T-helper 2 cell (primary cell): ENCODE data around the gene SPATA16.
"Not testable (repeated sequence)": the region's sequence is repeated elsewhere in the genome, so short reads cannot be mapped to it uniquely, and the experiment has no call there.

ENCODE experiments used
- DNase-seq, 5 experiments: peaks; one replicate each; pipeline versions ENCODE4 v3.0.0 to v3.0.0-alpha.2; 2012 to 2022

Gene SPATA16

GRCh38 chr3:173058229-173058628, 82.8 kb downstream of the SPATA16 start:
- no peak for DNase-seq

- DNase-seq = no peak
Observed at GRCh38 chr3:173055228-173055933, 85.7 kb downstream of the SPATA16 start.

DNA sequence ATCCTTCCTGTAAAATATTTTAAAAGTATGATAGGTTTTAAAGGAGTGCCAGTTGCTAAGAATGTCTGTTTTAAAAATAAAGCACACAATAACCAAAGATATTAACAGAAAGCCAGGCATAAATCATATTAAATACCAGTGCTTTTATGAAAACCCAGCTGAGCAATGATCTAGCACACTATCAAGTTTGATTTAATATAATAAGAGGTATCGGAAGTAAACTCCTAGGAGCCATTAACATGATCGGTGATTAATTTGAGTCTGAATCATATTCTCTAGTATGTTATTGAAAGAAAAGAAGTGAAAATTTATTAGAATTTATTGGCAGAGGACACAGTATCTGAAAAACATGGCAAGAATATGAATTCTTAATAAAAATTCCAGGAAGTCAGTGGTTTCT, 91.7 kb downstream of the SPATA16 start:
- DNase-seq = no peak

- DNase-seq = no peak
Observed at GRCh38 chr3:173045770-173046382, 95.2 kb downstream of the SPATA16 start.

GRCh38 chr3:173044998-173045397, 96.0 kb downstream of the SPATA16 start:
- DNase-seq = no peak

- no peak for DNase-seq
Observed at GRCh38 chr3:173043757-173044156, 97.3 kb downstream of the SPATA16 start.

DNA sequence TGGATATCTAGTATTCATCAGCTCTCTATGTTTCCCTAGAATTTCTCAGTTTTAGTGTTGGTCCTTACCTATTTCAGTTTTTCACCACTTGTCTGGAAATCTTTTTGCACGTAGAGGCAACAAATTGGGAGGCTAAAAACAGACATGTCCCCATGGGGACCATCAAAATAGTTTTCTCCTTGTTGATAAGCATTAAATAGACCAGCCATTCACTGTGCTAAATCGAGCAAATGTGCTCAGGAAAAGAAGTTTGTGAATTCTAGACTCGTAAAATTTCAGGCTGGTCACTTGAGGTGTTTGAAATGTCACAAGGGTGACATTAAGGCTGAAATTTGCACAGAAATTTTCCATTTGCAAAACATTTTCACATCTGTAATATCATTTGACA, 102.6 kb downstream of the SPATA16 start:
- DNase-seq = no peak

DNA sequence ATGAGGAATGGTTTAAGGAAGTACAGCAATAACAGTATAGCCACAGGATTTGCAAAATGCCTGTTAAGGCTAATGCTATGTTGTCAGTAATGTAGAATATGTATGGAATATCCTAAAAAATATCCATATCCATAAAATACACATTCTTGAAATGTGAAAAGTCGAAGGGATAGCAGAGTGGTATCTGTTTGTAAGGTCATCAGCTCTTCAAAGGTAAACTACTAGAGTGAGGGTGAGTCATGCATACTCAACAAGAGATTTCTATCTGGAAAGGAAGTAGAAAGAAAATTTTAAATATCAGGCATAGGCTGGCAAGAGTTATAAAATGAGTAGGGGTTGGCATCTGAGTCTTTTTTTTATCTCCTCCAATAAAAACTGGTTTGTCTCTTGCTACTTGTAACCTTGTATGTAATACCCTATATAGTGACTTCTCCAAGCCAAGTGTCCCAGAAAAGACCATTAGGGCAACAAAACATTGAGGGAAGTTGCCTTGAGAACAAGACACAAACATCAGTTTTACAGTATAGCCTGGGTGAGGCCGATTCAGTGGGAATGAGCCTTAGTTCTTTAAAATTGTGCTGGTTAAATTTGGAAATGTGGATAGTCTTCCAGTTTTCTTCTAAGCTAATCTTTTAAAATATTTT, 103.1 kb downstream of the SPATA16 start:
- DNase-seq = peak in 1 of 5 experiments; percentile 31

GRCh38 chr3:173030273-173030672, 110.8 kb downstream of the SPATA16 start:
- no peak for DNase-seq

- DNase-seq = no peak
Observed at GRCh38 chr3:173028351-173028750, 112.7 kb downstream of the SPATA16 start.

GRCh38 chr3:173027429-173027828, 113.6 kb downstream of the SPATA16 start:
- DNase-seq = no peak

DNA sequence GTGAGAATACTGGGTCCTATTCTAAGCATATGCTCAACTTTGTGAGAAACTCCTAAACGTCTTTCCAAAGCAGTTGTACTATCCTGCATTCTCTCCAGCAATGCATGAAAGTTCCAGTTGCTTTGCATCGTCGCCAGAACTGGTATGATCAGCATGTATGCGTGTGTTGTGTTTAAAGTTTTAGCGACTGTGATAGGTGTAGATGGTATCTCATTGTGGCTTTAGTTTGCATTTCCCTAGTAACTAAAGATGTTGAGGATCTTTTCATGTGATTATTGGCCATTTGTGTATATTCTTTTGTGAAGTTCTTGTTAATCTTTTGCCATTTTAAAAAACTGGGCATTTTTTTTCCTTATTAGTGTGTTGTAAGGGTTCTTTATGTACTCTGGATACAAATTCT, 115.1 kb downstream of the SPATA16 start:
- no peak for DNase-seq

- no peak for DNase-seq
Observed at GRCh38 chr3:173021547-173022185, 119.4 kb downstream of the SPATA16 start.

- DNase-seq = not testable (repeated sequence)
Observed at GRCh38 chr3:173020128-173020527, 120.9 kb downstream of the SPATA16 start.

GRCh38 chr3:173019378-173019777, 121.7 kb downstream of the SPATA16 start:
- DNase-seq = no peak

DNA sequence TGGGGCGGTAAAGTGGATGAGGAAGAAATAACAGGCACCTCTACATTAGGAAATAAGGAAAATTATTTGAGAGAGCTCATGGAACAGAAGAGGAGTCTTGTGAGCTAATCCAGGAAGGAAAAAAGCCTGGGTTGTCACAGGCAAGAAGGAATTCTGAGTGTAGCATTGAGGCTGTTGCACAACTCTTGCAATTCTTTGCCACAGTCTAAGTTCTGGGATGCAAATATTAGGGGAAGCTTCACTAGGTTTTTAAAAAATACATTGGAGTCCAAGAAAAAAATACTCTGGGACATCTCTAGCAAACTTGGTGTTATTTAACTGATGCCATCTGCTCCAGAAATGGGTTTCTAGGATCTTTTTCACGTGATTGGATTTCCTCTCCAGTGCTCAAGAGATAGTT, 122.3 kb downstream of the SPATA16 start:
- DNase-seq = no peak

DNA sequence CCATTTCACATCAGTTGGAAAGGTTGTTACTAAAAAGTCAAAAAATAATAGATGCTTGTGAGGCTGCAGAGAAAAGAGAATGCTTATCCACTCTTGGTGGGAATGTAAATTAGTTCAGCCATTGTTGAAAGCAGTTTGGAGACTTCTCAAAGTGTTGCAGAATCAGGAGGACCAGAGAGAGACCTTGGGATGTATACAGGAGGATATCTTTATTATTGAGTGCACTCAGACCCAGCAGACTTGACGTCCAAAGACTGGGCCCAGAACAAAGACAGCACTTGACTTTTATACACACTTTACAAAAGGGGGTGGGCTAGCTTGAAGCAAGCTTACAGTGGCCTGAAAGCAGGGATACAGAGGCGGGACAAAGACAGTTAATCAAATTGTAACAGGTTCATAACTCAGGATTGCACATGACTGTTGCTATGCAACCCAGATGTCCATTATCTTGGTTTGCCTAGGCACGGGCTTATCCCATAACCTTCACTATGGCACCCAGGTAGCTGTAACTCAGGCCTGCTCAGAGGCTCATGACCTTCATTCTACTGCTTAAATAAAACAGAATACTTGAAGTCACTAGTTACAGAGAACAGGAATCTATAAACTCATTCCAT, 127.7 kb downstream of the SPATA16 start:
- no peak for DNase-seq

- DNase-seq = no peak
Observed at GRCh38 chr3:173009410-173009809, 131.6 kb downstream of the SPATA16 start.

GRCh38 chr3:173008978-173009377, 132.1 kb downstream of the SPATA16 start:
- no peak for DNase-seq

DNA sequence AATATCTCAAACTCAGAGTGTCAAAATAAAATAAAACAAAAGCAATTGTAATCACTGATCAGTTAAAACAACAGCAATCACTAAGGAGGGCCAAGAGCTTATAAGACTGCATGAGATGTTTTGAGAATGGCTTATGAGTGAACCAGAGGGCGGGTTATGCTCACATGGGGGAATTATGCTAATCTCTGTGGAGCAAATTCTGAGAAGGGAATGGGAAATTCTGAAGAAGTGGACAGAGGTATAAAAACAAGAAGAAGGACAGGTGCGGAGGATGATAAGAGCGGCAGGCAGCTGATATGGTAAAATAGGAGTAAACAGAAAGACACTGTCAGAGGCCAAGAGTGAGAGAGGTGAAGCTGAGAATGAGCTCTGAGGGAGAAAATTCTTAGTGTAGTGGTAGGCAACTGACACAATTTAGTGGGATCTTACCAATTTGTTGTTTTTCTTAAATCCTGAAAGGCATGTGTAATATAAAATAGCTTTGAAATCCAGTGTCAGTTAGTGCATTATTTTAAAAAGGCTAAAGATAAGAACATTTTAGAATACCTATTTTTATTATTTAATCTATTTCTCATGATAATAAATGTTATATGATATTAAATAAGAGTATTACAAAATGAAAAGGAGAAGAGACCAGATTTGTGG, 133.8 kb downstream of the SPATA16 start:
- peak in 1 of 5 experiments; percentile 67 for DNase-seq

DNA sequence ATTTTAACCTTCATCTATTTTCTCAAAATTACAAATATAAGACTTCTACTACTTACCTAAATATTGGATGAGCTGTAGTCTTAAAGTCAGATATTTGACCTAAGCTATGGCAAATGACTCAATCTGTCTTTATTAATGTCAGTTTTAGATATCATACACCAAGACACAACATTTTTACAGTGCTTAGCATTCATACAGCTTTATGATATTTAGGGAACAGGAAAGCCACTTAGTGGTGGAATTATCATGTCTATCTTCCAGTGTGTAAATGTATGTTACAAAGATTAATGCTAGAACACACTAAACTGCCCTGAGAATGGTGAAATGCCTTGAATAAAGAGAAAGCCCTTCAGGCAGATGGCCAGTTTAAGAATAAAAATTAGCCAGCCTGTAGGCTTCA, 135.0 kb downstream of the SPATA16 start:
- DNase-seq = no peak

GRCh38 chr3:173004681-173005080, 136.4 kb downstream of the SPATA16 start:
- no peak for DNase-seq

DNA sequence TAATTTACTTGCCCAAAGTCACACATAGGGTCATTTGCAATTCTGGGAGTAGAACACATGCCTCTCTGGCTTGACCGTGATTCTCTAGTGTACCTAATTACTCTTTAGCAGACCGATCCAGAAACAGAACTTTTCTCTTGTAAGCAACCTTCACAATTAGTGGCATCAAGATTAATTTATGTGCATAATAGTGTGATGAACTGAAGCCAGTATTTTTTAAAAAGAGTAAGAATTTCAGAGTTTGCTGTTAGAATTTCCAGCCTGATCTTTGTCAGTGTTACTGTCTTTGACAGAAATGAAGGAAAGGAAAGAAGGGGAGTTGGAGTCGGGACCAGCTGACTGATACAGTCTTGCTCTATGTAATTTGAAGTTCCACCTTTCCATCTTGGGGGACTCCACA, 137.1 kb downstream of the SPATA16 start:
- no peak for DNase-seq
